Neural progenitor cell (in vitro differentiated cells): Measurements from ENCODE around the gene DNAJC13.

Experiments used
- EZH2 ChIP-seq: fragments of 200-600 bp; sonication (generic); IDR thresholded peaks from 2 replicates; pipeline ENCODE4 v1.6.1; 2017; ENCODE audit warnings: antibody characterized with exemption, mild to moderate bottlenecking, moderate library complexity
- TF ChIP-seq, protein P1 (sequence below): fragments of 200-600 bp; sonication (generic); IDR thresholded peaks from 2 replicates; pipeline ENCODE4 v1.5.1; 2017; ENCODE audit warnings: antibody characterized with exemption, mild to moderate bottlenecking

DNA sequence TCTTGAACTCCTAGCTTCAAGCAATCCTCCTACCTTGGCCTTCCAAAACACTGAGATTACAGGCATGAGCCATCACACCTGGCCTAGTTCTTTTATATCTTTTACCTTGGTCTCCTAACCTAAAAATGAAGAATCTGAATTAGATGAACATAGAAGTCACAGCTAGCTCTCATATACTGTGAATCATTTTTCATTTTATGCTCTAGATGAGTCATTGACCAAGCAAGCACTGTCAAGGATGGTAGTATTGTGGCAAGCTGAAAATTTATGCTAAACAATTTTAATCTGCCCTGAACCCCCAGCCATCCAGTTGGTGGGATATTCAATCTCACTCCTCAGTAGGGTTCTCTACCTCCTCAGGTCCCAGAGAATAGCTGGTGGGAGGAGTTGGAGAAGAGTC lies 48.3 kb upstream of the DNAJC13 start:
- TF ChIP-seq, protein P1, sequence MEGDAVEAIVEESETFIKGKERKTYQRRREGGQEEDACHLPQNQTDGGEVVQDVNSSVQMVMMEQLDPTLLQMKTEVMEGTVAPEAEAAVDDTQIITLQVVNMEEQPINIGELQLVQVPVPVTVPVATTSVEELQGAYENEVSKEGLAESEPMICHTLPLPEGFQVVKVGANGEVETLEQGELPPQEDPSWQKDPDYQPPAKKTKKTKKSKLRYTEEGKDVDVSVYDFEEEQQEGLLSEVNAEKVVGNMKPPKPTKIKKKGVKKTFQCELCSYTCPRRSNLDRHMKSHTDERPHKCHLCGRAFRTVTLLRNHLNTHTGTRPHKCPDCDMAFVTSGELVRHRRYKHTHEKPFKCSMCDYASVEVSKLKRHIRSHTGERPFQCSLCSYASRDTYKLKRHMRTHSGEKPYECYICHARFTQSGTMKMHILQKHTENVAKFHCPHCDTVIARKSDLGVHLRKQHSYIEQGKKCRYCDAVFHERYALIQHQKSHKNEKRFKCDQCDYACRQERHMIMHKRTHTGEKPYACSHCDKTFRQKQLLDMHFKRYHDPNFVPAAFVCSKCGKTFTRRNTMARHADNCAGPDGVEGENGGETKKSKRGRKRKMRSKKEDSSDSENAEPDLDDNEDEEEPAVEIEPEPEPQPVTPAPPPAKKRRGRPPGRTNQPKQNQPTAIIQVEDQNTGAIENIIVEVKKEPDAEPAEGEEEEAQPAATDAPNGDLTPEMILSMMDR, result no peak
- no peak for TF ChIP-seq EZH2
